SK-N-SH treated with all-trans-retinoic acid at 6 μM for 48 hours (cell line): ENCODE data around the gene ECI1.
A peak's percentile ranks its signal among the peaks of the same experiment; 100 is the strongest.

Experiments
- ATAC-seq: fragments of 200-7000 bp; cut with Tn5 transposase; 3 replicates; pipeline ENCODE4 v1.9.1; 2020; ENCODE audit warnings: mild to moderate bottlenecking, moderate library complexity
- ARNTL ChIP-seq: fragments of 450-650 bp; formaldehyde crosslinking; IDR thresholded peaks from 2 replicates; pipeline ENCODE4 v1.5.0; 2020; ENCODE audit warnings: low read depth, mild to moderate bottlenecking, moderate library complexity, borderline replicate concordance
- BACH2 ChIP-seq: fragments of 250-450 bp; sonication (Bioruptor Pico); IDR thresholded peaks from 2 replicates; pipeline ENCODE4 v1.9.0; 2021; ENCODE audit warnings: mild to moderate bottlenecking, borderline replicate concordance
- CREB5 ChIP-seq: fragments of 250-450 bp; sonication (Bioruptor Pico); IDR thresholded peaks from 2 replicates; pipeline ENCODE4 v1.5.1; 2020; ENCODE audit warnings: low read depth, mild to moderate bottlenecking, moderate library complexity
- CSDC2 ChIP-seq: fragments of 250-450 bp; sonication (Bioruptor Pico); IDR thresholded peaks from 2 replicates; pipeline ENCODE4 v1.5.0; 2020; ENCODE audit warnings: mild to moderate bottlenecking, moderate library complexity
- CSRNP3 ChIP-seq: fragments of 250-450 bp; sonication (Bioruptor Pico); IDR thresholded peaks from 2 replicates; pipeline ENCODE4 v1.5.1; 2021; ENCODE audit warnings: mild to moderate bottlenecking, moderate library complexity
- GLIS3 ChIP-seq: fragments of 250-450 bp; sonication (Bioruptor Pico); IDR thresholded peaks from 2 replicates; pipeline ENCODE4 v1.5.0; 2020; ENCODE audit warnings: mild to moderate bottlenecking, moderate library complexity
- ISL1 ChIP-seq: fragments of 250-450 bp; sonication (Bioruptor Pico); IDR thresholded peaks from 2 replicates; pipeline ENCODE4 v2.1.2; 2022; ENCODE audit warnings: mild to moderate bottlenecking, moderate library complexity
- OSR1 ChIP-seq: fragments of 250-450 bp; sonication (Bioruptor Pico); IDR thresholded peaks from 2 replicates; pipeline ENCODE4 v1.8.0; 2022; ENCODE audit warnings: moderate library complexity, mild to moderate bottlenecking, inconsistent platforms
- PATZ1 ChIP-seq: fragments of 250-450 bp; sonication (Bioruptor Pico); IDR thresholded peaks from 2 replicates; pipeline ENCODE4 v1.8.0; 2020; ENCODE audit warnings: mild to moderate bottlenecking, moderate library complexity, borderline replicate concordance
- POU6F1 ChIP-seq: fragments of 250-450 bp; sonication (Bioruptor Pico); IDR thresholded peaks from 2 replicates; pipeline ENCODE4 v1.8.0; 2021; ENCODE audit warnings: low read depth, mild to moderate bottlenecking, moderate library complexity, borderline replicate concordance
- PPARA ChIP-seq: fragments of 250-450 bp; sonication (Bioruptor Pico); IDR thresholded peaks from 2 replicates; pipeline ENCODE4 v1.5.0; 2020; ENCODE audit warnings: mild to moderate bottlenecking, borderline replicate concordance
- RARB ChIP-seq: fragments of 250-450 bp; sonication (Bioruptor Pico); IDR thresholded peaks from 2 replicates; pipeline ENCODE4 v1.8.0; 2021; ENCODE audit warnings: mild to moderate bottlenecking, moderate library complexity
- TCF4 ChIP-seq: fragments of 250-450 bp; sonication (Bioruptor Pico); IDR thresholded peaks from 2 replicates; pipeline ENCODE4 v1.8.0; 2021; ENCODE audit warnings: mild to moderate bottlenecking, moderate library complexity, borderline replicate concordance
- TOX ChIP-seq: fragments of 250-450 bp; sonication (Bioruptor Pico); IDR thresholded peaks from 2 replicates; pipeline ENCODE4 v1.8.0; 2021; ENCODE audit warnings: mild to moderate bottlenecking, moderate library complexity, borderline replicate concordance
- TSHZ2 ChIP-seq: fragments of 250-450 bp; sonication (Bioruptor Pico); IDR thresholded peaks from 2 replicates; pipeline ENCODE4 v1.5.0; 2020; ENCODE audit warnings: mild to moderate bottlenecking, moderate library complexity
- ZC3H10 ChIP-seq: fragments of 250-450 bp; sonication (Bioruptor Pico); IDR thresholded peaks from 2 replicates; pipeline ENCODE4 v1.5.1; 2021; ENCODE audit warnings: mild to moderate bottlenecking, moderate library complexity
- ZFP3 ChIP-seq: fragments of 250-450 bp; sonication (Bioruptor Pico); IDR thresholded peaks from 2 replicates; pipeline ENCODE4 v1.5.0; 2020; ENCODE audit warnings: mild to moderate bottlenecking, moderate library complexity
- ZFP30 ChIP-seq: fragments of 450-650 bp; formaldehyde crosslinking; IDR thresholded peaks from 2 replicates; pipeline ENCODE4 v1.5.0; 2022; ENCODE audit warnings: mild to moderate bottlenecking, moderate library complexity
- ZNF565 ChIP-seq: fragments of 450-650 bp; formaldehyde crosslinking; conservative IDR thresholded peaks from 2 replicates; pipeline ENCODE4 v1.5.0; 2020; ENCODE audit warnings: low read depth, mild to moderate bottlenecking, moderate library complexity
- ZNF70 ChIP-seq: fragments of 450-650 bp; formaldehyde crosslinking; IDR thresholded peaks from 2 replicates; pipeline ENCODE4 v1.5.0; 2020; ENCODE audit warnings: mild to moderate bottlenecking, moderate library complexity

Gene ECI1

GRCh38 chr16:2223942-2224486 is 27.4 kb downstream of the ECI1 start:
- TF ChIP-seq GLIS3 (CRISPR knock-in tag) (no peak), OSR1 (CRISPR knock-in tag) (no peak), ISL1 (CRISPR knock-in tag) (no peak), ARNTL (CRISPR knock-in tag) (no peak), ZFP3 (CRISPR knock-in tag) (no peak), ZNF565 (no peak), RARB (CRISPR knock-in tag) (no peak)
- TF ChIP-seq, all 23 proteins: peak for 0
- ATAC-seq = peak; percentile 70

GRCh38 chr16:2223221-2223941 is 28.0 kb downstream of the ECI1 start, which contains the start of gene E4F1:
Gene E4F1, plus strand, starts transcription at chr16:2223591. Its CDS starts 23 bp downstream, at chr16:2223614.
- ATAC-seq = peak; percentile 97
- TF ChIP-seq POU6F1 (CRISPR knock-in tag) (no peak), ZNF70 (CRISPR knock-in tag) (no peak), TCF4 (CRISPR knock-in tag) (no peak), ZNF565 (no peak), CREB5 (CRISPR knock-in tag) (no peak), ISL1 (CRISPR knock-in tag) (no peak), RARB (CRISPR knock-in tag) (no peak), OSR1 (CRISPR knock-in tag) (no peak), PPARA (CRISPR knock-in tag) (no peak), GLIS3 (CRISPR knock-in tag) (no peak), ZFP30 (no peak), ZC3H10 (CRISPR knock-in tag) (no peak), CSDC2 (CRISPR knock-in tag) (no peak)

GRCh38 chr16:2216330-2216729 is 35.1 kb downstream of the ECI1 start:
- TF ChIP-seq TCF4 (CRISPR knock-in tag) (no peak), ZFP3 (CRISPR knock-in tag) (no peak), PPARA (CRISPR knock-in tag) (no peak), RARB (CRISPR knock-in tag) (no peak), ZC3H10 (CRISPR knock-in tag) (no peak), CSRNP3 (CRISPR knock-in tag) (no peak), ARNTL (CRISPR knock-in tag) (no peak), ZNF70 (CRISPR knock-in tag) (no peak), TSHZ2 (CRISPR knock-in tag) (no peak), GLIS3 (CRISPR knock-in tag) (no peak), PATZ1 (CRISPR knock-in tag) (no peak), BACH2 (no peak), ISL1 (CRISPR knock-in tag) (no peak), OSR1 (CRISPR knock-in tag) (no peak), TOX (CRISPR knock-in tag) (no peak), ZNF565 (no peak), POU6F1 (CRISPR knock-in tag) (no peak), ZFP30 (no peak), CREB5 (CRISPR knock-in tag) (no peak)
- TF ChIP-seq, all 23 proteins: peak for 0
- no peak for ATAC-seq
